EL (cell line): ENCODE results near the gene TEX13B.
"Not testable (repeated sequence)": the region's sequence is repeated elsewhere in the genome, so short reads cannot be mapped to it uniquely, and the experiment has no call there.

Experiments
- DNase-seq: peaks from one replicate; pipeline ENCODE4 v3.0.0-alpha.2; 2016

TEX13B gene

GRCh38 chrX:107982356-107982755, at the start of gene TEX13B:
TSS of gene TEX13B (minus strand) at chrX:107982370. CDS start at chrX:107982127, 243 bp downstream.
- DNase-seq, result no peak

- DNase-seq, result no peak
Measured at GRCh38 chrX:108029928-108030711, 48.0 kb upstream of the TEX13B start.

GRCh38 chrX:108028854-108029253, 46.7 kb upstream of the TEX13B start:
- DNase-seq, result no peak

GRCh38 chrX:108025954-108026600, 43.9 kb upstream of the TEX13B start:
- DNase-seq, result no peak

- no peak for DNase-seq
Measured at GRCh38 chrX:108025376-108025775, 43.2 kb upstream of the TEX13B start.

- no peak for DNase-seq
Measured at GRCh38 chrX:108022491-108023089, 40.4 kb upstream of the TEX13B start.

GRCh38 chrX:108020631-108021030, 38.5 kb upstream of the TEX13B start:
- DNase-seq, result peak; percentile 8

GRCh38 chrX:108019382-108019875, 37.3 kb upstream of the TEX13B start:
- no peak for DNase-seq

- no peak for DNase-seq
Measured at GRCh38 chrX:108018656-108019381, 36.6 kb upstream of the TEX13B start.

GRCh38 chrX:108001218-108001814, 19.1 kb upstream of the TEX13B start:
- peak; percentile 51 for DNase-seq

GRCh38 chrX:108000751-108001150, 18.6 kb upstream of the TEX13B start:
- DNase-seq, result no peak

- DNase-seq, result no peak
Measured at GRCh38 chrX:107996124-107996523, 14.0 kb upstream of the TEX13B start.

GRCh38 chrX:107985033-107985432, 2.9 kb upstream of the TEX13B start:
- DNase-seq, result no peak

GRCh38 chrX:107979534-107979933, 2.6 kb downstream of the TEX13B start:
- DNase-seq, result no peak

GRCh38 chrX:107978707-107979307, 3.4 kb downstream of the TEX13B start:
- peak; percentile 13 for DNase-seq

GRCh38 chrX:107978071-107978470, 4.1 kb downstream of the TEX13B start:
- DNase-seq, result no peak

GRCh38 chrX:107971636-107972035, 10.5 kb downstream of the TEX13B start:
- DNase-seq, result no peak

GRCh38 chrX:107970073-107970472, 12.1 kb downstream of the TEX13B start:
- DNase-seq, result no peak

GRCh38 chrX:107968623-107969022, 13.5 kb downstream of the TEX13B start:
- DNase-seq, result no peak

- not testable (repeated sequence) for DNase-seq
Measured at GRCh38 chrX:107955337-107955736, 26.8 kb downstream of the TEX13B start.

- no peak for DNase-seq
Measured at GRCh38 chrX:107940095-107940494, 42.1 kb downstream of the TEX13B start.

- DNase-seq, result no peak
Measured at GRCh38 chrX:107936434-107936730, 45.8 kb downstream of the TEX13B start.
